Prostate gland (tissue), 2 donors: ENCODE results near the gene PROS1.
"Not testable (repeated sequence)": the region's sequence is repeated elsewhere in the genome, so short reads cannot be mapped to it uniquely, and the experiment has no call there.

Source experiments
- POLR2A ChIP-seq: fragments of 450-650 bp; IDR thresholded peaks from one replicate; pipeline ENCODE4 v1.6.1; 2016; ENCODE audit warnings: antibody characterized with exemption, mild to moderate bottlenecking
- TF ChIP-seq, protein P1 (sequence below), 4 experiments: fragments of 200-600 bp in 2 of 4; fragments of 450-650 bp in 2 of 4; sonication (generic) in 2 of 4; IDR thresholded peaks; 1 replicate in 3 of 4; 2 replicates in 1 of 4; pipeline ENCODE4 v1.5.1; 2016 to 2019; ENCODE audit warnings: antibody characterized with exemption in 4 of 4, mild to moderate bottlenecking in 2 of 4, moderate library complexity in 2 of 4

DNA sequence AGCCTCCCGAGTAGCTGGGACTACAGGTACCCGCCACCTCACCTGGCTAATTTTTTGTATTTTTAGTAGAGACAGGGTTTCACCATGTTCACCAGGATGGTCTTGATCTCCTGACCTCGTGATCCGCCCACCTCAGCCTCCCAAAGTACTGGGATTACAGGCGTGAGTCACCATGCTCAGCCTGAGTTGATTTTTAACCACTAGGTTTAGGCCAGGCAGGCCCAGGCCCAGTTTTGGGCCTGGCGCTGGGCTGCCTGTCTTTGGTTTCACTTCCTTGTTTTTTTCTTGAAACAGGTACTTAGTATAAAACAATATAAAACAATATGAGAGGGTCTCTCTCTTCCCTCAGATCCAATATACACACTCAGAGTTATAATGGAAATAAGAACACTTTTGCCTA, 36.2 kb downstream of the PROS1 start:
- TF ChIP-seq, protein P1, sequence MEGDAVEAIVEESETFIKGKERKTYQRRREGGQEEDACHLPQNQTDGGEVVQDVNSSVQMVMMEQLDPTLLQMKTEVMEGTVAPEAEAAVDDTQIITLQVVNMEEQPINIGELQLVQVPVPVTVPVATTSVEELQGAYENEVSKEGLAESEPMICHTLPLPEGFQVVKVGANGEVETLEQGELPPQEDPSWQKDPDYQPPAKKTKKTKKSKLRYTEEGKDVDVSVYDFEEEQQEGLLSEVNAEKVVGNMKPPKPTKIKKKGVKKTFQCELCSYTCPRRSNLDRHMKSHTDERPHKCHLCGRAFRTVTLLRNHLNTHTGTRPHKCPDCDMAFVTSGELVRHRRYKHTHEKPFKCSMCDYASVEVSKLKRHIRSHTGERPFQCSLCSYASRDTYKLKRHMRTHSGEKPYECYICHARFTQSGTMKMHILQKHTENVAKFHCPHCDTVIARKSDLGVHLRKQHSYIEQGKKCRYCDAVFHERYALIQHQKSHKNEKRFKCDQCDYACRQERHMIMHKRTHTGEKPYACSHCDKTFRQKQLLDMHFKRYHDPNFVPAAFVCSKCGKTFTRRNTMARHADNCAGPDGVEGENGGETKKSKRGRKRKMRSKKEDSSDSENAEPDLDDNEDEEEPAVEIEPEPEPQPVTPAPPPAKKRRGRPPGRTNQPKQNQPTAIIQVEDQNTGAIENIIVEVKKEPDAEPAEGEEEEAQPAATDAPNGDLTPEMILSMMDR (IDR thresholded peaks at IDR 0.05) = not testable (repeated sequence)
- not testable (repeated sequence) for TF ChIP-seq POLR2A
